ENCODE results near the gene TYRO3. TPM values are rescaled to one million over a fixed set of nuclear protein-coding genes. Genes with fewer than 3 reads are reported as not detected.
"Not testable (repeated sequence)": the region's sequence is repeated elsewhere in the genome, so short reads cannot be mapped to it uniquely, and the experiment has no call there.

The TYRO3 gene
- polyA plus RNA-seq, 5 donors = 35.9 to 47.1 (median 43.2) TPM

DNA sequence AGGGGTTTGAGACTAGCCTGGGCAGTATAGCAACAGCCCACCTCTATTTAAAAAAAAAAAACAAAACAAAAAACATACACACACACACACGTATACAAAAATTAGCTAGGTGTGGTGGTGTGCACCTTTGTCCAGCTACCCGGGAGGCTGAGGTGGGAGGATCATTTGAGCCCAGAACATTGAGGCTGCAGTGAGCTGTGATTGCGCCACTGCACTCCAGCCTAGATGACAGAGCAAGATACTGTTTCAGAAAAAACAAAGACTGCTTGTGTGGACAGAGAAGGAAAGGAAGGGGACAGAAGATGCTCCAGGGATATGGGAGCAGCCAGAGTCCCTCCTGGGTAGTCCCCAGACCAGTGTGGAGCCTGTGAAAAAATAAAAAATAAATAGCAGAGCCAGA is 12.9 kb downstream of the TYRO3 start:
- DNase-seq = no peak

- no peak for DNase-seq
Observed at GRCh38 chr15:41572866-41573265, 13.9 kb downstream of the TYRO3 start.

GRCh38 chr15:41573396-41573795 is 14.4 kb downstream of the TYRO3 start:
- no peak for DNase-seq

GRCh38 chr15:41574158-41574557 is 15.1 kb downstream of the TYRO3 start:
- no peak for DNase-seq

DNA sequence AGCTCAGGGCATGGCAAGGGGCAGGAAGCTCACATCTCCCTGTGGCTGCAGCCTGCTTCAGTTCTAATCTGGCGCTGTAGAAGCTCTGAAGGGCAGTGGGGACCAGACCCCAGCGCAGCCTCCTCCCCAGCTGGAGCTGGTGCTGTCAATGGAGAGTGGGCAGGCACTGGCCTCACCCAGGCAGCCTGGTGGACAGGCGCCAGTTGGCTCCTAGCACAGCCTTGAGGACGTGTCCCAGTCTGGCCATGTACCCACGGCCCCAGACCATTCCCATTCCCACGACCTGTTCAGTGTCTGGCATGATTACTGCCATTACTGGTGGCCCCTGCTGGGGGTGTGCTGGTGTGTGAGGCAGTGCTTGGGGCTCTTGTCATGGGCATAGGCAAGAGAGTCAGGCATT is 16.3 kb downstream of the TYRO3 start:
- DNase-seq = no peak

DNA sequence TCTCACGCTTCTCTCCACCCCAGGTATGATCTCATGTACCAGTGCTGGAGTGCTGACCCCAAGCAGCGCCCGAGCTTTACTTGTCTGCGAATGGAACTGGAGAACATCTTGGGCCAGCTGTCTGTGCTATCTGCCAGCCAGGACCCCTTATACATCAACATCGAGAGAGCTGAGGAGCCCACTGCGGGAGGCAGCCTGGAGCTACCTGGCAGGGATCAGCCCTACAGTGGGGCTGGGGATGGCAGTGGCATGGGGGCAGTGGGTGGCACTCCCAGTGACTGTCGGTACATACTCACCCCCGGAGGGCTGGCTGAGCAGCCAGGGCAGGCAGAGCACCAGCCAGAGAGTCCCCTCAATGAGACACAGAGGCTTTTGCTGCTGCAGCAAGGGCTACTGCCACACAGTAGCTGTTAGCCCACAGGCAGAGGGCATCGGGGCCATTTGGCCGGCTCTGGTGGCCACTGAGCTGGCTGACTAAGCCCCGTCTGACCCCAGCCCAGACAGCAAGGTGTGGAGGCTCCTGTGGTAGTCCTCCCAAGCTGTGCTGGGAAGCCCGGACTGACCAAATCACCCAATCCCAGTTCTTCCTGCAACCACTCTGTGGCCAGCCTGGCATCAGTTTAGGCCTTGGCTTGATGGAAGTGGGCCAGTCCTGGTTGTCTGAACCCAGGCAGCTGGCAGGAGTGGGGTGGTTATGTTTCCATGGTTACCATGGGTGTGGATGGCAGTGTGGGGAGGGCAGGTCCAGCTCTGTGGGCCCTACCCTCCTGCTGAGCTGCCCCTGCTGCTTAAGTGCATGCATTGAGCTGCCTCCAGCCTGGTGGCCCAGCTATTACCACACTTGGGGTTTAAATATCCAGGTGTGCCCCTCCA is 19.1 kb downstream of the TYRO3 start:
- no peak for DNase-seq

DNA sequence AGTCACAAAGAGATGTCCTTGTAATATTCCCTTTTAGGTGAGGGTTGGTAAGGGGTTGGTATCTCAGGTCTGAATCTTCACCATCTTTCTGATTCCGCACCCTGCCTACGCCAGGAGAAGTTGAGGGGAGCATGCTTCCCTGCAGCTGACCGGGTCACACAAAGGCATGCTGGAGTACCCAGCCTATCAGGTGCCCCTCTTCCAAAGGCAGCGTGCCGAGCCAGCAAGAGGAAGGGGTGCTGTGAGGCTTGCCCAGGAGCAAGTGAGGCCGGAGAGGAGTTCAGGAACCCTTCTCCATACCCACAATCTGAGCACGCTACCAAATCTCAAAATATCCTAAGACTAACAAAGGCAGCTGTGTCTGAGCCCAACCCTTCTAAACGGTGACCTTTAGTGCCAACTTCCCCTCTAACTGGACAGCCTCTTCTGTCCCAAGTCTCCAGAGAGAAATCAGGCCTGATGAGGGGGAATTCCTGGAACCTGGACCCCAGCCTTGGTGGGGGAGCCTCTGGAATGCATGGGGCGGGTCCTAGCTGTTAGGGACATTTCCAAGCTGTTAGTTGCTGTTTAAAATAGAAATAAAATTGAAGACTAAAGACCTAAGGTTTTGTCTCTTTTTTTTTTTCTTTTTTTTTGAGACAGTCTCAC is 19.8 kb downstream of the TYRO3 start:
- no peak for DNase-seq

DNA sequence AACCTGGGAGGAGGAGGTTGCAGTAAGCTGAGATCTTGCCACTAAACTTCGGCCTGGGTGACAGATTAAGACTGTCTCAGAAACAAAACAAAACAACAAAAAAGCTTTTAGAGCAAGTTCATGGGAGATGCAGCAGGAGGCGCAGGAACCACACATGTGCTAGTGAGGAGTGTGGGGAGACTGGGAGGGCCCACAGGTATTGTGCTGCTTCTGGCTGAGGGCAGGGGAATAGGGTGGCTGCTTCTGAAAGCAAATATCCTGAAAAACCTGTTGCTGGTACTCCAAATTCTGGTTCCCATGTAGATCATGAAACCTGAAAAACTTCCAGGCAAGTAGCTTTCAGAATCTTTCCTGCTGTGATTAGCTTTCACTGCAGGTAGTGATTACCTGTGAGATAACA is 22.1 kb downstream of the TYRO3 start:
- no peak for DNase-seq

DNA sequence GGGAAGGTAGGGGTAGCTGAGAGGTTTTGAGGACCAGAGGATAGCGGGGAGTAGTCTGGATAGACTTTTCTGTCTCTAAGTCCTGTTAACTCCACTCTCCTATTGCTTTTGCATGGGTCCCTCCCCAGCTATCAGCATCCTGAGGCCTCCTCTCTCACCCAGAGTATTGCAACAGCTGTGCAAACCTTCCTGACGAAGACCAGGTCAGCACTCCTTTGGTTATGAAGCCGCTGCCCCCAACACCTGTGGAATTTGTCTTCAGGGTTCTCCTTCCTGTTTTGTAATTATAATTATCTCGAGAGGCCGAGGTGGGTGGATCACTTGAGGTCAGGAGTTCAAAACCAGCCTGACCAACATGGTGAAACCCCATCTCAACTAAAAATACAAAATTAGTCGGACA is 24.8 kb downstream of the TYRO3 start:
- DNase-seq = no peak

- no peak for DNase-seq
Observed at GRCh38 chr15:41584636-41585126, 25.7 kb downstream of the TYRO3 start.

DNA sequence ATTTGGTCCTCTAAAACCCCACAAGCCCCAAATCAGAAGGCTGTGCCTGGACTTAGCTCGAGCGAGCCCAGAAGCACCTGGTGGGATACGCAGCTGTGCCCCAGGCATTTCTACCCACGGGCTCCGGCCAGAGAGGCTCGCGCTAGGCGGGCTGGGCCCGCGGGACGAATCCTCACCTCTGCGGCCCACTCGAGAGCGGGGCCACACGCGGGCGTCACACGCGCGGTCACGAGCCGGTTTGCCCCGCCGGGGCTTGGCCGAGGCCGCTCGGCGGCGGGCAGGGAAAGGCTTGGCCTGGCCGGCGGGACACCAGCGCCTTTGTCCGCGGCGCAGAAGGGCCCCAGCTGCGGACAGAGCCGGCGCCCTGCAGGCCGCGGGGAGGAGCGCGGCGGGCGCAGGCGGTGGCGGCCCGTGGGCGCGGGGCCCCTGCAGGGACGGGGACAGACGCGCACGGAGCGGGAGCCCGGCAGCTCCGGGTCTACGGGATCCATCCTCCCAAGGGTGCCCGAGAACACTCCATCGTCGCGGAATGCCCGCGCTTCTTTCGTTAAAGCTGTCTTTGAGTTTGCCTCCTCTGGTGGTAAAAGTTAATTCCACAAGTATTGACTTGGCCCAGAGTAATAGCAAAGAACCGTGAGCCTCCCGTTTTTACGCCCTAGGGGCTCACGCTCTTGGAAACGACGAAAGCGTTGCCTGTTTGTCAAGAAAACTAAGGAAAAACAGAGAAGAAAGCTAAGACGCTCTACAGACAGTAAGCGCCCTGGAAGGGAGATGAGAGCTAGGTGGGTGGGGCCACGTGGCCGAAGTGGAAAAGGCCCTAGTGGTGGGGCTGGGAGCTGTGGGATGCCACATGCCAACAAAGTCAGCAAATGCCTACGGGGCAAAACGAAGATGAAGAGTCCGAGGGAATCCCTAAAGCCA is 26.4 kb downstream of the TYRO3 start:
- DNase-seq = peak in 1 of 2 donors; percentile 65

DNA sequence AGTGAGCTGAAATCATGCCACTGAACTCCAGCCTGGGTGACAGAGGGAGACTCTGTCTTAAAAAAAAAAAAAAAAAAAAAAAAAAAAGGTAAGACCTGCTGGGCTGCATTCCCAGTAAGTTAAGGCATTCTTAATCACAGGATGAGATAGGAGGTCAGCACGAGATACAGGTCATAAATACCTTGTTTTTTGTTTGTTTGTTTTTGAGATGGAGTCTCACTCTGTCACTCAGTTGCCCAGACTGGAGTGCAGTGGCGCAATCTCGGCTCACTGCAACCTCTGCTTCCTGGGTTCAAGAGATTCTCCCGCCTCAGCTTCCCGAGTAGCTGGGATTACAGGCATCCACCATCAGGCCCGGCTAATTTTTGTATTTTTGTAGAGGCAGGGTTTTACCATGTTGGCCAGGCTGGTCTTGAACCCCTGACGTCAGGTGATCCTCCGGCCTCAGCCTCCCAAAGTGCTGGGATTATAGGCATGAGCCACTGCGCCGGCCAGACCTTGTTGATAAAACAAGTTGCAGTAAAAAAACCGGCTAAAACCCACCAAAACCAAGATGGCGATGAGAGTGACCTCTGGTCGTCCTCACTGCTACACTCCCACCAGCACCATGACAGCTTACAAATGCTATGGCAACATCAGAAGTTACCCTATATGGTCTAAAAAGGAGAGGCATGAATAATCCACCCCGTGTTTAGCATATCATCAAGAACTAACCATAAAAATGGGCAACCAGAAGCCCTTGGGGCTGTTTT is 27.7 kb downstream of the TYRO3 start:
- not testable (repeated sequence) for DNase-seq

DNA sequence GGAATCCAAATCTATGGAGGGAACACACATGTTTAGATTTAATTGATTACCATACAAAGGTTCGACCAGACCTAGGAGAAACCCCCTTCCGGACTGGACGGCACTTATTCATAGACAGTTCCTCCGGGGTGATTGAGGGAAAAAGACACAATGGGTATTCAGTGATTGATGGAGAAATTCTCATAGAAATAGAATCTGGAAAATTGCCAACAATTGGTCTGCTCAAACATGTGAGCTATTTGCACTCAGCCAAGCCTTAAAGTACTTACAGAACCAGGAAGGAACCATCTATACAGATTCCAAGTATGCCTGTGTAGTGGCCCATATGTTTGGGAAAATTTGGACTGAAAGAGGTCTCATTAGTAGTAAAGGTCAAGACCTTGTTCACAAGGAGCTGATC is 30.0 kb downstream of the TYRO3 start:
- not testable (repeated sequence) for DNase-seq

GRCh38 chr15:41589571-41589970 is 30.6 kb downstream of the TYRO3 start:
- DNase-seq = not testable (repeated sequence)

- not testable (repeated sequence) for DNase-seq
Observed at GRCh38 chr15:41591217-41591616, 32.2 kb downstream of the TYRO3 start.

DNA sequence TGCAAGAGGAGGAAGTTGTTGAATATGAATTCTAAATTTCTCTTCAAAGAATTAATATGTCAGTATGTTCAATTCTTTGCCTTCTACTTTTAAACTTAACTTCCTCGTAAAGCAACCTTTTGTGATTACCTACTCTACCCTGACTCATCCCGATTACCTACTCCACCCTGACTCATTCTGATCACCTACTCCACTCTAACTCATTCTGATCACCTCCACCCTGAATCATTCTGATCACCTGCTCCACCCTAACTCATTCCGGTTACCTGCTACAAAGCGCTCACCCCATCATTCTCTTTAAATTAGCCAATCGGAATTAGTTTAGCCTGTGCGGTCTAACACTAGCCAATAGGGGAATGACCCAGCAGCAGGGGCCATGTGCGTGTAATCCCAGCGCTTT is 33.7 kb downstream of the TYRO3 start:
- not testable (repeated sequence) for DNase-seq

- DNase-seq = no peak
Observed at GRCh38 chr15:41594801-41595746, 36.1 kb downstream of the TYRO3 start.

GRCh38 chr15:41596972-41597371 is 38.0 kb downstream of the TYRO3 start:
- no peak for DNase-seq

DNA sequence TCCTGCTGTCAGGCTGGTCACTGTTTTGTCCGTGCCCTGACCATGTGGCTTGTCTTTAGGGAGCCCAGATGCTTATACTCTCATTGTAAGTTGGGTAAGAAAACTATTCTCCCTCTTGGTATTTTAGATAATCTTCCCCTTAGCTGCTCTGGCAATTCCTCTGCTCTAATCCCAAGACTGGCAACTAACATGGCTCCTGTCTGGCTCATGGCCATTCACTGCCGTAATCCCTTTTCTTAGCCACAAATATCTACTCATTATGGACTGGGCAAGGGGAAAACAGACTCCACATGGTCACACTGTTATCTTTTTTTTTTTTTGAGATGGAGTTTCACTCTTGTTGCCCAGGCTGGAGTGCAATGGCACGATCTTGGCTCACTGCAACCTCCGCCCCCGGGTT is 38.8 kb downstream of the TYRO3 start:
- no peak for DNase-seq

DNA sequence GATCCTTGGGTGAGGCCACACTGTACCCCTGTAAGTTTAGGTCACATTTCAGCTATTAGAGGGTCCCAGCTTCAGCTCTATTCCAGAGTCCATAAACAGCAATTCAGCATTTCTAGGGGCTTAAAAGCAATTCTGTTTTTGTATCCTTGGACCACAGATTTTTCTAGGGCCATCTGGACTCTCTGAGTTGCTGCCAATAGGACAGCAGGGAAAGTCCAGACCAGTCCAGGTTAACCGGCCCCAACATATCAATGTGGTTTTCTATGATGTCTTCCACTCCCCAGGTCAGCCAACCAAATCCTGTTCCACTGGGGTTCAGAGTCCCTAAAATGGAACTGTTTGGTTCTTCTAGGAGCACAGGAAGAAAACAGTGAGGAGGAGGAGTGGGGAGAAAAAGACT is 40.0 kb downstream of the TYRO3 start:
- no peak for DNase-seq
